Aortic smooth muscle cell (primary cell): ENCODE data around the gene ARHGAP27. TPM values are rescaled to one million over a fixed set of nuclear protein-coding genes. Genes with fewer than 3 reads are reported as not detected.

Experiments
- total RNA-seq: library from RNA; depleted of rRNA; stranded (reverse); fragments of >200 nt; gene quantifications from 2 replicates; pipeline ENCODE4 v1.2.3, GENCODE V29; 2014

ARHGAP27 gene
- 2.4 and 3.6 TPM in 2 replicates for total RNA-seq

GRCh38 chr17:45432405-45433158 is at the start of gene ARHGAP27:
Gene ARHGAP27 (minus strand): TSS chr17:45432870. CDS start chr17:45430279, 2,591 bp downstream.

Other genes starting within 250 kb of the ARHGAP27 start
- gene FMNL1, start 211.0 kb downstream of the ARHGAP27 start, total RNA-seq, result 0.06 and 0.13 TPM in 2 replicates
- gene SPATA32, start 170.8 kb downstream of the ARHGAP27 start, total RNA-seq, result under 0.01 and 0.06 TPM in 2 replicates
- 1.4 and 1.5 TPM in 2 replicates for gene MAP3K14, start 115.8 kb downstream of the ARHGAP27 start, total RNA-seq
- 18.2 and 25.5 TPM in 2 replicates for gene PLEKHM1, start 57.9 kb upstream of the ARHGAP27 start, total RNA-seq